Tibial artery (tissue), 4 donors: ENCODE data around the gene ABHD3.
"Not testable (repeated sequence)": the region's sequence is repeated elsewhere in the genome, so short reads cannot be mapped to it uniquely, and the experiment has no call there.

Source experiments
- DNase-seq, 2 donors: peaks; one replicate each; pipeline ENCODE4 v3.0.0-alpha.2; 2019
- H3K27ac ChIP-seq, 2 donors: fragments of 200-600 bp; sonication (generic) in 1 of 2; 1 replicate in 1 of 2; 2 replicates in 1 of 2; pipeline ENCODE4 v1.5.1; 2018 to 2019; ENCODE audit warnings: mild to moderate bottlenecking in 1 of 2
- H3K27me3 ChIP-seq, 2 donors: fragments of 200-600 bp; sonication (generic) in 1 of 2; one replicate each; pipeline versions ENCODE4 v1.5.1 to v1.6.0; 2016 to 2019
- H3K36me3 ChIP-seq, 3 donors: fragments of 200-600 bp; sonication (generic) in 2 of 3; one replicate each; pipeline ENCODE4 v1.5.1; 2016 to 2019; ENCODE audit warnings: mild to moderate bottlenecking in 2 of 3
- H3K4me1 ChIP-seq, 4 donors: fragments of 200-600 bp; sonication (generic) in 2 of 4; 1 replicate in 3 of 4; 2 replicates in 1 of 4; pipeline ENCODE4 v1.5.1; 2016 to 2019
- H3K4me3 ChIP-seq, 2 donors: fragments of 200-600 bp; sonication (generic) in 1 of 2; 1 replicate in 1 of 2; 2 replicates in 1 of 2; pipeline ENCODE4 v1.5.1; 2018 to 2019; ENCODE audit warnings: mild to moderate bottlenecking in 2 of 2
- H3K9me3 ChIP-seq, 3 donors: fragments of 200-600 bp; sonication (generic) in 1 of 3; one replicate each; pipeline ENCODE4 v1.5.1; 2016 to 2019
- CTCF ChIP-seq, 2 experiments: fragments of 200-600 bp in 1 of 2; fragments of 450-650 bp in 1 of 2; IDR thresholded peaks; one replicate each; pipeline ENCODE4 v1.5.1; 2017 to 2019; ENCODE audit warnings: antibody characterized with exemption in 2 of 2, mild to moderate bottlenecking in 1 of 2, moderate library complexity in 1 of 2
- intact Hi-C: fragments of 100-400 bp; cut with DNase I; formaldehyde crosslinking; loops from one replicate; pipeline ENCODE4 v1.15.0; 2023; ENCODE audit warnings: low total_unique reads

ABHD3 gene

GRCh38 chr18:21735452-21736015 is 31.0 kb upstream of the ABHD3 start:
- Histone ChIP-seq H3K4me1 (peaks cover 0 to 5% (median 2%) of the 10 kb centered on the region in 4 donors), H3K4me3 (no peak overlapping the region), H3K27ac (no peak overlapping the region), H3K9me3 (peaks cover 0 to 4% (median 0%) of the 10 kb centered on the region in 3 donors), H3K36me3 (no peaks in the 10 kb centered on the region), H3K27me3 (no peaks in the 10 kb centered on the region)
- DNase-seq, result no peak
- TF ChIP-seq CTCF (IDR thresholded peaks at IDR 0.05), result no peak
- intact Hi-C loops, result no loop called here

- intact Hi-C loops, result no loop called here
- Histone ChIP-seq H3K27ac (no peak overlapping the region), H3K36me3 (no peaks in the 10 kb centered on the region), H3K9me3 (peaks cover 0 to 4% (median 0%) of the 10 kb centered on the region in 3 donors), H3K27me3 (no peaks in the 10 kb centered on the region), H3K4me3 (no peak overlapping the region), H3K4me1 (no peaks in the 10 kb centered on the region)
- no peak for TF ChIP-seq CTCF (IDR thresholded peaks at IDR 0.05)
- no peak for DNase-seq
Observed at GRCh38 chr18:21733011-21733410, 28.4 kb upstream of the ABHD3 start.

- no peak for TF ChIP-seq CTCF (IDR thresholded peaks at IDR 0.05)
- no peak overlapping the region for H3K4me3 ChIP-seq
- H3K9me3 ChIP-seq, result no peaks in the 10 kb centered on the region
- DNase-seq, result no peak
- intact Hi-C loops, result no loop called here
- H3K36me3 ChIP-seq, result no peaks in the 10 kb centered on the region
- no peaks in the 10 kb centered on the region for H3K27me3 ChIP-seq
- no peaks in the 10 kb centered on the region for H3K4me1 ChIP-seq
- H3K27ac ChIP-seq, result no peak overlapping the region
Observed at GRCh38 chr18:21727702-21728101, 23.1 kb upstream of the ABHD3 start.

- Histone ChIP-seq H3K36me3 (no peaks in the 10 kb centered on the region), H3K27ac (no peak overlapping the region), H3K27me3 (no peaks in the 10 kb centered on the region), H3K4me3 (no peak overlapping the region), H3K9me3 (no peaks in the 10 kb centered on the region), H3K4me1 (no peaks in the 10 kb centered on the region)
- no peak for DNase-seq
- no peak for TF ChIP-seq CTCF (IDR thresholded peaks at IDR 0.05)
- intact Hi-C loops, result no loop called here
Observed at GRCh38 chr18:21725201-21725600, 20.6 kb upstream of the ABHD3 start.

GRCh38 chr18:21722687-21723086 is 18.1 kb upstream of the ABHD3 start:
- Histone ChIP-seq H3K4me3 (no peak overlapping the region), H3K27ac (no peak overlapping the region), H3K27me3 (no peaks in the 10 kb centered on the region), H3K9me3 (no peaks in the 10 kb centered on the region), H3K4me1 (no peaks in the 10 kb centered on the region), H3K36me3 (no peaks in the 10 kb centered on the region)
- intact Hi-C loops, result no loop called here
- no peak for TF ChIP-seq CTCF (IDR thresholded peaks at IDR 0.05)
- no peak for DNase-seq

GRCh38 chr18:21714474-21714873 is 9.9 kb upstream of the ABHD3 start:
- Histone ChIP-seq H3K9me3 (peaks cover 0 to 5% (median 0%) of the 10 kb centered on the region in 3 donors), H3K4me3 (no peak overlapping the region), H3K36me3 (no peaks in the 10 kb centered on the region), H3K27me3 (no peaks in the 10 kb centered on the region), H3K27ac (no peak overlapping the region), H3K4me1 (no peaks in the 10 kb centered on the region)
- DNase-seq, result no peak
- no peak for TF ChIP-seq CTCF (IDR thresholded peaks at IDR 0.05)
- intact Hi-C loops, result no loop called here

GRCh38 chr18:21707130-21707529 is 2.6 kb upstream of the ABHD3 start:
- DNase-seq, H3K36me3 ChIP-seq, H3K27me3 ChIP-seq, H3K4me3 ChIP-seq, H3K27ac ChIP-seq, H3K9me3 ChIP-seq: not testable (repeated sequence)
- peaks cover 0 to 20% (median 11%) of the 10 kb centered on the region in 4 donors for H3K4me1 ChIP-seq
- intact Hi-C loops, result loop anchor here (10.0 kb wide), 2 partner anchors 102 to 128 kb away; partner anchors contain the start of gene ESCO1
